Measurements from ENCODE around the gene MAT2A.
"Not testable (repeated sequence)": the region's sequence is repeated elsewhere in the genome, so short reads cannot be mapped to it uniquely, and the experiment has no call there.

Gene MAT2A

GRCh38 chr2:85547859-85548607 lies 9.1 kb downstream of the MAT2A start:
- DNase-seq, result no peak

- no peak for DNase-seq
These were observed 9.6 kb downstream of the MAT2A start for GRCh38 chr2:85548608-85548900.

GRCh38 chr2:85549095-85549494 lies 10.1 kb downstream of the MAT2A start:
- DNase-seq, result no peak

GRCh38 chr2:85549826-85550225 lies 10.9 kb downstream of the MAT2A start:
- DNase-seq, result no peak

- no peak for DNase-seq
These were observed 11.5 kb downstream of the MAT2A start for GRCh38 chr2:85550486-85550885.

GRCh38 chr2:85551698-85552678 lies 13.0 kb downstream of the MAT2A start:
- DNase-seq, result peak; percentile 85

- DNase-seq, result no peak
These were observed 14.2 kb downstream of the MAT2A start for GRCh38 chr2:85553184-85553583.

- no peak for DNase-seq
These were observed 16.1 kb downstream of the MAT2A start for GRCh38 chr2:85554980-85555612.

GRCh38 chr2:85557130-85557529 lies 18.2 kb downstream of the MAT2A start:
- no peak for DNase-seq

GRCh38 chr2:85558160-85558559 lies 19.2 kb downstream of the MAT2A start:
- no peak for DNase-seq

- DNase-seq, result not testable (repeated sequence)
These were observed 21.4 kb downstream of the MAT2A start for GRCh38 chr2:85560403-85560726.

GRCh38 chr2:85560812-85561279 lies 21.9 kb downstream of the MAT2A start:
- DNase-seq, result peak; percentile 39

- peak; percentile 95 for DNase-seq
These were observed 22.6 kb downstream of the MAT2A start, which contains the start of gene GGCX for GRCh38 chr2:85561280-85562212. Gene GGCX, minus strand, starts transcription at chr2:85561493. Its CDS starts 65 bp downstream, at chr2:85561428.

- DNase-seq, result no peak
These were observed 25.2 kb downstream of the MAT2A start for GRCh38 chr2:85564144-85564563.

GRCh38 chr2:85566265-85566664 lies 27.3 kb downstream of the MAT2A start:
- DNase-seq, result no peak

GRCh38 chr2:85575739-85576138 lies 36.8 kb downstream of the MAT2A start:
- no peak for DNase-seq

GRCh38 chr2:85577063-85577385 lies 38.1 kb downstream of the MAT2A start:
- DNase-seq, result no peak

GRCh38 chr2:85577386-85578242 lies 38.6 kb downstream of the MAT2A start, which contains the start of gene VAMP8:
Gene VAMP8, plus strand, starts transcription at chr2:85577586. Its CDS starts 61 bp downstream, at chr2:85577647.
- DNase-seq, result peak; percentile 61

GRCh38 chr2:85578243-85579180 lies 39.5 kb downstream of the MAT2A start:
- DNase-seq, result no peak

- no peak for DNase-seq
These were observed 40.4 kb downstream of the MAT2A start for GRCh38 chr2:85579266-85579935.

Measured in activated naive CD4-positive, alpha-beta T cell treated with anti-CD3 and anti-CD28 coated beads, Interleukin-2, amount 50 U/mL, for 16 hours (primary cell).